Measurements from ENCODE around the gene PRM2. TPM values are rescaled to one million over a fixed set of nuclear protein-coding genes. Genes with fewer than 3 reads are reported as not detected.

The PRM2 gene
- total and polyA plus RNA-seq, 12 donors: not detected

DNA sequence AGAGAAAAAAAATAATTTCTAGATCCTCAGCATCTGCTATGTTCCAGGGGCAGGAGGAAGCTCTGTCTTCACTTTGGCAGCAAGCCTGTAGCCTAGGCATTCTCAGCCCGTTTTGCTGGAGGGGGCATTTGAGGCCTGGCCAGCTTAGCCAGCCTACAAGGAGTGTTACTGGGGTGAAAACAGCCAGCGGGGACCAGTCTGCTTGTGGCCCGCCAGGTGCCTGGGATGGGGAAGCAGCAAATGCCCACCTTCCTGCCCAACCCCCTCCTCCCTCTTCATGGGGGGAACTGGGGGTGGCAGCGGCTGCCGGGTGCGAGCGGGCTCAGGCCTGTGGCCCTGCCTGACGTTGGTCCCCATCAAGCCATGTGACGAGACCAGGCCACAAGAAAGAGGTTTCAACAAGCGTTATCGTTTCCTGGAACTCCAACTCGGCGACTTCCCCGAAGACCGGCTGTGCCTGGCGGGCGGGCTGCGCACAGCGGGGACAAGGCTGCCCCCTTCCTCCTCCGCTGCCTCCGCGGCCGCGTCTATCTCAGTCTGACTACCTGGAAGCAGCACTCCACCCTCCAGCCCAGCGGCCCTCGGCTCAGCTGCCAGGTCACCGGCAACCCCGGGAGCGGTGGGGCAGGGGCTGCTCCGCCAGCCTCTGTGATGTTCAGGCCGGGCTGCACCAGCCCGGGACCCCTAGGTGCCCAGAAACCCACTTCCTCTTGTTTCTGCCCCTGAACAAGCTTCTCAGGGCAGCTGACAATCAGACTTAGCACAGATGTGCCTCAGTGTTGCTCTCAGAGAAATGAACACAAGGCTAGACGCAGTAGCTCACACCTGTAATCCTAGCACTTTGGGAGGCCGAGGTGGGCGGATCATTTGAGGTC is 43.2 kb downstream of the PRM2 start:
- H3K36me3 ChIP-seq: no peaks in the 10 kb centered on the region
- peak; percentile 50 to 82 (median 64) for ATAC-seq
- intact Hi-C loops (cut with DNase I): loop anchor here in 2 of 10 donors (5.0 to 10.0 kb wide), 2 partner anchors 51 to 58 kb away; no protein-coding TSS in a partner anchor
- peak; percentile 24 to 48 for DNase-seq
- peak overlapping the region in 1 of 10 donors; percentile 89 for H3K27ac ChIP-seq
- H3K4me1 ChIP-seq: peaks cover 0 to 56% (median 9%) of the 10 kb centered on the region in 9 donors
- no peaks in the 10 kb centered on the region for H3K9me3 ChIP-seq
- H3K4me3 ChIP-seq: peak overlapping the region in 2 of 10 donors; percentile 1 to 32
- 30 to 32% methylated on average over 35 of the region's 35 CpGs for WGBS, 2 donors
- TF ChIP-seq, protein P1, sequence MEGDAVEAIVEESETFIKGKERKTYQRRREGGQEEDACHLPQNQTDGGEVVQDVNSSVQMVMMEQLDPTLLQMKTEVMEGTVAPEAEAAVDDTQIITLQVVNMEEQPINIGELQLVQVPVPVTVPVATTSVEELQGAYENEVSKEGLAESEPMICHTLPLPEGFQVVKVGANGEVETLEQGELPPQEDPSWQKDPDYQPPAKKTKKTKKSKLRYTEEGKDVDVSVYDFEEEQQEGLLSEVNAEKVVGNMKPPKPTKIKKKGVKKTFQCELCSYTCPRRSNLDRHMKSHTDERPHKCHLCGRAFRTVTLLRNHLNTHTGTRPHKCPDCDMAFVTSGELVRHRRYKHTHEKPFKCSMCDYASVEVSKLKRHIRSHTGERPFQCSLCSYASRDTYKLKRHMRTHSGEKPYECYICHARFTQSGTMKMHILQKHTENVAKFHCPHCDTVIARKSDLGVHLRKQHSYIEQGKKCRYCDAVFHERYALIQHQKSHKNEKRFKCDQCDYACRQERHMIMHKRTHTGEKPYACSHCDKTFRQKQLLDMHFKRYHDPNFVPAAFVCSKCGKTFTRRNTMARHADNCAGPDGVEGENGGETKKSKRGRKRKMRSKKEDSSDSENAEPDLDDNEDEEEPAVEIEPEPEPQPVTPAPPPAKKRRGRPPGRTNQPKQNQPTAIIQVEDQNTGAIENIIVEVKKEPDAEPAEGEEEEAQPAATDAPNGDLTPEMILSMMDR (IDR thresholded peaks at IDR 0.05): no peak
- H3K27me3 ChIP-seq: peaks cover 0 to 9% (median 0%) of the 10 kb centered on the region in 7 donors

DNA sequence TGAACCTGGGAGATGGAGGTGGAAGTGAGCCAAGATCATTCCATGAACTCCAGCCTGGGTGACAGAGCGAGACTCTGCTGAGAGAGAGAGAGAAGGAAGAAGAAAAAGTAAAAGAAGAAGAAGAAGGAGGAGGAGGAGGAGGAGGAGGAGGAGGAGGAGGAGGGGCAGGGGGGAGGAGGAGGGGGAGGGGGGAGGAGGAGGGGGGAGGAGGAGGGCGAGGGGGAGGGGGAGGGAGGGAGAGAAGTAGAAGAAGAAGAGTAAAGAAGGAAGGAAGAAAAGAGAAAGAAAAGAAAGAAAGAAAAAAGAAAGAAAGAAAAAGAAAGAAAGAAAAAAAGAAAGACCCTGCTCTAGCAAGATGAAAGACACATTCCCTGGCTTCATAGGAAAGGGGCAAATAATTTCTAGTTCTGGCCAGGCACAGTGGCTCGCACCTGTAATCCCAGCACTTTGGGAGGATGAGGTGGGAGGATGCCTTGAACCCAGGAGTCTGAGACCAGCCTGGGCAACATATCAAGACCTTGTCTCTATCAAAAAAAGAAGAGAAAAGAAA is 43.9 kb downstream of the PRM2 start:
- H3K36me3 ChIP-seq: no peaks in the 10 kb centered on the region
- TF ChIP-seq, protein P1 (IDR thresholded peaks at IDR 0.05): no peak
- H3K4me3 ChIP-seq: no peak overlapping the region
- WGBS, 2 donors: 89 to 97% methylated on average over 2 to 3 of the region's 3 CpGs
- H3K27me3 ChIP-seq: peaks cover 0 to 9% (median 0%) of the 10 kb centered on the region in 7 donors
- H3K27ac ChIP-seq: peak overlapping the region in 1 of 10 donors; percentile 89
- no peak for DNase-seq
- H3K9me3 ChIP-seq: no peaks in the 10 kb centered on the region
- H3K4me1 ChIP-seq: peaks cover 0 to 56% (median 9%) of the 10 kb centered on the region in 9 donors
- no peak for ATAC-seq
- intact Hi-C loops (cut with DNase I): loop anchor here in 2 of 10 donors (5.0 to 10.0 kb wide), 2 partner anchors 50 to 58 kb away; no protein-coding TSS in a partner anchor

DNA sequence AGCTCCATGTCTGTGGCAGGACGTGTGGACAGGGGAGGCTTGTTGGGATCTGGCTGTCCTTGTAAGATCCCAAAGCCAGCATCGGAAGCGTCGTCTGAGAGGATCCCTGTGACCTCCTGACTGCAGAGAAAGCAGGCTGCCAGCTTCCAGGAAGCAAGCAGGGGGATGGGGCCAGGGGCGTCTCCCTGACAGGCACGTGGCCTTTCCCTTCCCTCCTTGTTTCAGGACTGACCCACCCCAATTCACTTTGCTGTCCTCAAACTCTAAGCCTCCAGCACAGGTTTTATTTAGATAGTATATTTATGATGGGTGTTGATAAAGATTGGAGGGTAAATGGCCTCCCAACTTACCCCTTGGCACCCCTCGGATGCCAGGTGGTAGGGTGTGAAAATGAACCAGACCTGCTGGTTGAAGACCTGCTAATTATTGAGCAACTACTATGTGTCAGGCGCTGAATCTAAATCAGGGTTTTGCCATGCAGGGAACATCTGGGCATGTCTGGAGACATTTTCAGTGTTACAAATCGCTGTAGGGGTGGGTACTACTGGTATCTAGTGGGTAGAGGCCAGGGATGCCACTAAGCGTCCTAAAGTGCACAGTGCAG is 44.8 kb downstream of the PRM2 start:
- Histone ChIP-seq H3K9me3 (no peaks in the 10 kb centered on the region), H3K4me1 (peaks cover 0 to 50% (median 9%) of the 10 kb centered on the region in 9 donors), H3K36me3 (no peaks in the 10 kb centered on the region), H3K27me3 (peaks cover 0 to 9% (median 0%) of the 10 kb centered on the region in 7 donors), H3K27ac (peak overlapping the region in 1 of 10 donors; percentile 58), H3K4me3 (no peak overlapping the region)
- intact Hi-C loops (cut with DNase I): loop anchor here in 2 of 10 donors (5.0 to 10.0 kb wide), 2 partner anchors 49 to 57 kb away; no protein-coding TSS in a partner anchor
- 69 to 75% methylated on average over 10 of the region's 10 CpGs for WGBS, 2 donors
- no peak for ATAC-seq
- DNase-seq: no peak
- TF ChIP-seq, protein P1 (IDR thresholded peaks at IDR 0.05): no peak

DNA sequence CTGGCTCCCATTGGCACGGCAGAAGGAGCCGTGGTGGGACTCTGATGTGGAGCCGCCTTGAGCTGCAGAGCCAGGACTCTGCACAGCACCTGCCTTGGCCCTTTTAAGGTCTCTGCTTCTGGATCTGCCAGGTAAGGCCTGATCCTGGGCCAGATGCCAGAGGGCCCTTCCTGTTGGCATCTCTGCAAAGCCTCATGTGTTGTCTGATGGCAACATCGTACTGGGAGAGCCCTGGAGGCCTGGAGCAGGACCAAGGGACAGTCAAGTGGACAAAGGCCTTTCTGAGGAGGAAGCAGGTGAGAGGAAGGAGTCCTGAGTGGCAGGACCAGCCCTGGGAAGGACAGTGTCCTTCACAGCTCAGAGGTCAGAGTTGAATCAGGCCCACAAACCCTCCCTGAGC is 46.4 kb downstream of the PRM2 start:
- H3K4me3 ChIP-seq: no peak overlapping the region
- H3K4me1 ChIP-seq: peaks cover 0 to 49% (median 9%) of the 10 kb centered on the region in 9 donors
- WGBS, 2 donors: 70 to 77% methylated on average over 4 of the region's 4 CpGs
- no peak overlapping the region for H3K27ac ChIP-seq
- TF ChIP-seq, protein P1 (IDR thresholded peaks at IDR 0.05): no peak
- no peaks in the 10 kb centered on the region for H3K9me3 ChIP-seq
- peaks cover 0 to 9% (median 0%) of the 10 kb centered on the region in 7 donors for H3K27me3 ChIP-seq
- DNase-seq: no peak
- intact Hi-C loops (cut with DNase I): loop anchor here in 2 of 10 donors (5.0 to 10.0 kb wide), 2 partner anchors 48 to 55 kb away; no protein-coding TSS in a partner anchor
- no peaks in the 10 kb centered on the region for H3K36me3 ChIP-seq
- ATAC-seq: no peak

Data from heart right ventricle (tissue), 16 donors.